ENCODE measurements around the gene MXRA7. TPM values are rescaled to one million over a fixed set of nuclear protein-coding genes. Genes with fewer than 3 reads are reported as not detected.
A peak's percentile ranks its signal among the peaks of the same experiment; 100 is the strongest.
"Not testable (repeated sequence)": the region's sequence is repeated elsewhere in the genome, so short reads cannot be mapped to it uniquely, and the experiment has no call there.

The MXRA7 gene
- total RNA-seq, 1 donor from 2014 or later: 236 TPM

GRCh38 chr17:76700617-76701470, 9.9 kb downstream of the MXRA7 start:
- Mint-ChIP-seq H3K4me1 (ENCODE audit: low read depth, unreplicated experiment) (peaks cover 43% of the 10 kb centered on the region), H3K36me3 (ENCODE audit: unreplicated experiment) (no peaks in the 10 kb centered on the region), H3K27ac (ENCODE audit: unreplicated experiment) (peak overlapping the region; percentile 91), H3K9me3 (ENCODE audit: unreplicated experiment) (peaks cover 17% of the 10 kb centered on the region), H3K27me3 (ENCODE audit: unreplicated experiment) (peaks cover 5% of the 10 kb centered on the region), H3K4me3 (ENCODE audit: unreplicated experiment) (peak overlapping the region; percentile 76)
- DNase-seq: peak; percentile 40
- TF ChIP-seq CTCF (IDR thresholded peaks at IDR 0.05; ENCODE audit: partially characterized antibody, unreplicated experiment): no peak

DNA sequence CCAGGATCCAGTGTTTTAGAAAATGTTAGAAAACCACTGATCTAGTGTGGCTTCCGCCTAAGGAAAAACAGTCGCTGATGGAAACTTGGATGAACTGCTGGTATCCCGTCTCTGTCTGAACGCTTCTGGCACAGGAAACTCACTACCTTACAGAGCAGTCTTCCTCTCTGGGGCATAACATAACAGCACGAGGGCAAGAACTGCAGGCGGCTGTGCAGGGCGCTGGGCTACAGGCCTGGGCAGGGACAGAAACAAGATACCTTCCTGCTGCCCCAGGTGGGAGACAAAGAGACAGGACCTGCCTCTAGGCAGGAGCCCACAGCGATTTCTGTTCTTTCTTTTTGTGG, 10.5 kb downstream of the MXRA7 start:
- TF ChIP-seq CTCF (IDR thresholded peaks at IDR 0.05; ENCODE audit: partially characterized antibody, unreplicated experiment): no peak
- Mint-ChIP-seq H3K9me3 (ENCODE audit: unreplicated experiment) (peaks cover 19% of the 10 kb centered on the region), H3K4me3 (ENCODE audit: unreplicated experiment) (peak overlapping the region; percentile 76), H3K27ac (ENCODE audit: unreplicated experiment) (peak overlapping the region; percentile 91), H3K4me1 (ENCODE audit: low read depth, unreplicated experiment) (peaks cover 47% of the 10 kb centered on the region), H3K36me3 (ENCODE audit: unreplicated experiment) (no peaks in the 10 kb centered on the region), H3K27me3 (ENCODE audit: unreplicated experiment) (peaks cover 5% of the 10 kb centered on the region)
- DNase-seq: no peak

GRCh38 chr17:76698466-76698977, 12.2 kb downstream of the MXRA7 start:
- peak overlapping the region; percentile 86 for H3K4me3 Mint-ChIP-seq (ENCODE audit: unreplicated experiment)
- peak overlapping the region; percentile 98 for H3K27ac Mint-ChIP-seq (ENCODE audit: unreplicated experiment)
- DNase-seq; H3K27me3 Mint-ChIP-seq (ENCODE audit: unreplicated experiment); H3K36me3 Mint-ChIP-seq (ENCODE audit: unreplicated experiment): not testable (repeated sequence)
- H3K4me1 Mint-ChIP-seq (ENCODE audit: low read depth, unreplicated experiment): peaks cover 47% of the 10 kb centered on the region
- H3K9me3 Mint-ChIP-seq (ENCODE audit: unreplicated experiment): peaks cover 20% of the 10 kb centered on the region

GRCh38 chr17:76697702-76698465, 12.9 kb downstream of the MXRA7 start:
- peaks cover 44% of the 10 kb centered on the region for H3K4me1 Mint-ChIP-seq (ENCODE audit: low read depth, unreplicated experiment)
- TF ChIP-seq CTCF (IDR thresholded peaks at IDR 0.05; ENCODE audit: partially characterized antibody, unreplicated experiment): no peak
- peak overlapping the region; percentile 98 for H3K27ac Mint-ChIP-seq (ENCODE audit: unreplicated experiment)
- no peaks in the 10 kb centered on the region for H3K36me3 Mint-ChIP-seq (ENCODE audit: unreplicated experiment)
- peaks cover 20% of the 10 kb centered on the region for H3K9me3 Mint-ChIP-seq (ENCODE audit: unreplicated experiment)
- H3K27me3 Mint-ChIP-seq (ENCODE audit: unreplicated experiment): peaks cover 6% of the 10 kb centered on the region
- peak overlapping the region; percentile 86 for H3K4me3 Mint-ChIP-seq (ENCODE audit: unreplicated experiment)
- peak; percentile 65 for DNase-seq

- DNase-seq: peak; percentile 40
- H3K27ac Mint-ChIP-seq (ENCODE audit: unreplicated experiment): peak overlapping the region; percentile 98
- no peaks in the 10 kb centered on the region for H3K36me3 Mint-ChIP-seq (ENCODE audit: unreplicated experiment)
- peaks cover 20% of the 10 kb centered on the region for H3K9me3 Mint-ChIP-seq (ENCODE audit: unreplicated experiment)
- H3K4me1 Mint-ChIP-seq (ENCODE audit: low read depth, unreplicated experiment): peaks cover 43% of the 10 kb centered on the region
- no peak for TF ChIP-seq CTCF (IDR thresholded peaks at IDR 0.05; ENCODE audit: partially characterized antibody, unreplicated experiment)
- H3K4me3 Mint-ChIP-seq (ENCODE audit: unreplicated experiment): peak overlapping the region; percentile 86
- peaks cover 6% of the 10 kb centered on the region for H3K27me3 Mint-ChIP-seq (ENCODE audit: unreplicated experiment)
These were observed 13.7 kb downstream of the MXRA7 start for GRCh38 chr17:76696763-76697701.

Measured in glutamatergic neuron (in vitro differentiated cells).